Fibroblast of lung (primary cell): ENCODE measurements around the gene FGD2. TPM values are rescaled to one million over a fixed set of nuclear protein-coding genes. Genes with fewer than 3 reads are reported as not detected.

Source experiments
- DNase-seq, 2 donors: peaks; one replicate each; pipeline versions ENCODE4 v3.0.0 to v3.0.0-alpha.2; 2010; ENCODE audit warnings: low read depth in 2 of 2
- H2AFZ ChIP-seq: 2 replicates; pipeline ENCODE4 v1.5.1; 2012; ENCODE audit warnings: low read length, control low read depth, inconsistent platforms
- H3K27ac ChIP-seq: 2 replicates; pipeline ENCODE4 v1.5.1; 2011; ENCODE audit warnings: low read length, control low read depth; ENCODE audit not compliant: insufficient read depth
- H3K27me3 ChIP-seq: 2 replicates; pipeline ENCODE4 v1.5.1; 2011; ENCODE audit warnings: mild to moderate bottlenecking, low read length; ENCODE audit not compliant: control insufficient read depth, insufficient read depth
- H3K36me3 ChIP-seq: 2 replicates; pipeline ENCODE4 v1.5.1; 2011; ENCODE audit warnings: low read length; ENCODE audit not compliant: control insufficient read depth, insufficient read depth
- H3K4me1 ChIP-seq: 2 replicates; pipeline ENCODE4 v1.5.1; 2011; ENCODE audit warnings: low read length; ENCODE audit not compliant: control insufficient read depth, insufficient read depth; ENCODE audit errors: extremely low read depth
- H3K4me2 ChIP-seq: 2 replicates; pipeline ENCODE4 v1.5.1; 2011; ENCODE audit warnings: low read length, control low read depth; ENCODE audit not compliant: insufficient read depth; ENCODE audit errors: extremely low read depth
- H3K4me3 ChIP-seq, 4 experiments: fragments of 200-600 bp in 1 of 4; sonication (generic) in 1 of 4; replicated peaks in 1 of 4; 2 replicates each; pipeline ENCODE4 v1.5.1; 2011 to 2016; ENCODE audit warnings: low read length in 4 of 4, low read depth in 3 of 4, mild to moderate bottlenecking in 3 of 4, control low read depth in 2 of 4, inconsistent platforms in 1 of 4, mixed read lengths in 1 of 4; ENCODE audit not compliant: insufficient read depth in 1 of 4; ENCODE audit errors: control extremely low read depth in 1 of 4
- H3K79me2 ChIP-seq: 2 replicates; pipeline ENCODE4 v1.5.1; 2012; ENCODE audit warnings: mild to moderate bottlenecking, low read length, inconsistent platforms; ENCODE audit not compliant: control insufficient read depth, insufficient read depth
- H3K9ac ChIP-seq: 2 replicates; pipeline ENCODE4 v1.5.1; 2011; ENCODE audit warnings: mild to moderate bottlenecking, low read length, control low read depth; ENCODE audit not compliant: insufficient read depth
- H3K9me3 ChIP-seq: 2 replicates; pipeline ENCODE4 v1.5.1; 2012; ENCODE audit warnings: low read depth, low read length; ENCODE audit not compliant: control insufficient read depth, insufficient read depth
- H4K20me1 ChIP-seq: 2 replicates; pipeline ENCODE4 v1.5.1; 2011; ENCODE audit warnings: low read length; ENCODE audit not compliant: control insufficient read depth, insufficient read depth; ENCODE audit errors: extremely low read depth
- EZH2 ChIP-seq: IDR thresholded peaks from 2 replicates; pipeline ENCODE4 v1.5.1; 2012; ENCODE audit warnings: low read length, control low read depth, mild to moderate bottlenecking; ENCODE audit errors: missing control alignments
- polyA plus RNA-seq, 2 donors: library from polyadenylated mRNA; depleted of rRNA in 1 of 2; stranded (reverse) in 1 of 2; unstranded in 1 of 2; fragments of >200 nt; gene quantifications; 2 replicates each; pipeline ENCODE4 v1.2.1, GENCODE V29; 2011 to 2012; ENCODE audit warnings: missing spikeins in 1 of 2
- total RNA-seq: library from RNA; depleted of rRNA; stranded (reverse); fragments of >200 nt; gene quantifications from 2 replicates; pipeline ENCODE4 v1.2.1, GENCODE V29; 2014
- TF ChIP-seq, protein P1 (sequence below), 2 donors: IDR thresholded peaks in 1 of 2; conservative IDR thresholded peaks in 1 of 2; 1 replicate in 1 of 2; 2 replicates in 1 of 2; pipeline ENCODE4 v1.5.1; 2011 to 2012; ENCODE audit warnings: low read length in 2 of 2, control low read depth in 1 of 2, inconsistent platforms in 1 of 2, low read depth in 1 of 2, mild to moderate bottlenecking in 1 of 2

The FGD2 gene
- total and polyA plus RNA-seq, 2 donors (not counting 1 experiment from before 2014, with no cell fraction given), result not detected

DNA sequence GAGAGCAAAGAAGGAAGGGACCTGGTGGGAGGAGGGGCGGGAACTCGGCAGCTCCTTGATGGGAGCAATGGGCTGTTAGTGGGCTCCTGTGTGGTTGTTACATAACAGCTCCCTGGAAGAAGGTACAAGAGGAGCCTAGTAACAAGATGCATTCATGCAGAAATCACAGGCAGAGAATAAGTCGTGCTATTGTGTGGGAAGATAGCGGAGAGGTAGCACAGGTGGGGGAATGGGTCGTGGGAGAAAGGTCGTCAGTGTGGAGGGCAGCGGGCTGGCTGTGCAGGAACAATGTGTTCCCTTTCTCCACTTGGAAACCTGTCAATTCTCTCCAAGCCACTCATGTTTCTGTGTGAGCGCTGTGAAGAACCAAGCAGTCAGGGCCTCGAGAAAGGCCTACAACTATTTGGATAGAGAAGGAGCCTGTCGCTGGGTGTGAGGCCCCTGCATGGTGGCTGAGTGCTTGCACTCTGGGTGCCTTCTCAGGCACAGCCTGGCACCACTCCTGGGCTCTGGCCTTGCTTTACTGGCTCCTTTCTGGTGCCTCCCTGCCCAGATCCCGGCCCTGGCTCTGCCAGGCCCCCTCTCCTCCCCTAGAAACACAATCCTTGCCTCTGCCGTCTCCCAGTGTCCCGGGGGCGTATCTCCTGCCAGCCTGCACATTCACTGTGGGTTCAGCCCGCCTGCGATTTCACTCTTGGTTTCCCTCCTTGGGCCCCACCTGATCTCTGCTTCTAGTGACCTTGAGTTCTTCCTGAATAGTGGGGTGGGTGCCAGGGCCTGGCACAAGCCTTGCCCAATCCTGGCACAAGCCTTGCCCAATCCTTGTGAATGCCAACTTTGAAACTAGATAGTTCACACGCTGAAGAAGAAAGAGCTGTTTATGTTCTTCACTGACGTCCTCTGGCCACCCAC is 7.4 kb upstream of the FGD2 start:
- Histone ChIP-seq H3K9me3 (no peaks in the 10 kb centered on the region), H3K4me2 (no peak overlapping the region), H3K27ac (no peak overlapping the region), H3K9ac (no peak overlapping the region), H3K27me3 (peaks cover 15% of the 10 kb centered on the region), H2AFZ (no peak overlapping the region), H3K4me1 (no peaks in the 10 kb centered on the region), H3K4me3 (no peak overlapping the region), H4K20me1 (no peaks in the 10 kb centered on the region), H3K36me3 (no peaks in the 10 kb centered on the region), H3K79me2 (no peaks in the 10 kb centered on the region)
- no peak for DNase-seq
- no peak for TF ChIP-seq EZH2
- TF ChIP-seq, protein P1, sequence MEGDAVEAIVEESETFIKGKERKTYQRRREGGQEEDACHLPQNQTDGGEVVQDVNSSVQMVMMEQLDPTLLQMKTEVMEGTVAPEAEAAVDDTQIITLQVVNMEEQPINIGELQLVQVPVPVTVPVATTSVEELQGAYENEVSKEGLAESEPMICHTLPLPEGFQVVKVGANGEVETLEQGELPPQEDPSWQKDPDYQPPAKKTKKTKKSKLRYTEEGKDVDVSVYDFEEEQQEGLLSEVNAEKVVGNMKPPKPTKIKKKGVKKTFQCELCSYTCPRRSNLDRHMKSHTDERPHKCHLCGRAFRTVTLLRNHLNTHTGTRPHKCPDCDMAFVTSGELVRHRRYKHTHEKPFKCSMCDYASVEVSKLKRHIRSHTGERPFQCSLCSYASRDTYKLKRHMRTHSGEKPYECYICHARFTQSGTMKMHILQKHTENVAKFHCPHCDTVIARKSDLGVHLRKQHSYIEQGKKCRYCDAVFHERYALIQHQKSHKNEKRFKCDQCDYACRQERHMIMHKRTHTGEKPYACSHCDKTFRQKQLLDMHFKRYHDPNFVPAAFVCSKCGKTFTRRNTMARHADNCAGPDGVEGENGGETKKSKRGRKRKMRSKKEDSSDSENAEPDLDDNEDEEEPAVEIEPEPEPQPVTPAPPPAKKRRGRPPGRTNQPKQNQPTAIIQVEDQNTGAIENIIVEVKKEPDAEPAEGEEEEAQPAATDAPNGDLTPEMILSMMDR (conservative IDR thresholded peaks at IDR 0.05 in 1 of 2, IDR thresholded peaks at IDR 0.05 in 1 of 2; ENCODE audit: low read depth in 1 of 2, low read length in 2 of 2), result no peak

DNA sequence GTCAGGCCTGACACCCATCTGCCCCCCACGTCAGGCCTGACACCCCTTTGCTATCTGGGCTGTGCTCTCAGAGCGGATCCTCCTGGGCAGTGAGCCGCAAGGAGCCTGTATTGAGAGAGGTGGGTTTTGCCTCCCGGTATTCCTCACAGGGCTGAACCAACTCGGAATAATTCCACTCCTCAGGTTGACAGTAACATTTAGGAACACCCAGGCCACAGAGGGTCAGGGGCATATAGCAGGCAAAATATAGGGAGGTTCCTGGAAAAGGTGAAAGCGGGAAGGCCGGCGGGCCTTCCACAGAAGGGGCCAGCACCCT is 6.8 kb upstream of the FGD2 start:
- Histone ChIP-seq H3K9me3 (no peaks in the 10 kb centered on the region), H3K4me1 (no peaks in the 10 kb centered on the region), H2AFZ (no peak overlapping the region), H3K36me3 (no peaks in the 10 kb centered on the region), H3K9ac (no peak overlapping the region), H4K20me1 (no peaks in the 10 kb centered on the region), H3K79me2 (no peaks in the 10 kb centered on the region), H3K4me3 (no peak overlapping the region), H3K27me3 (peaks cover 15% of the 10 kb centered on the region), H3K27ac (no peak overlapping the region), H3K4me2 (no peak overlapping the region)
- no peak for DNase-seq
- TF ChIP-seq EZH2, result no peak
- TF ChIP-seq, protein P1 (conservative IDR thresholded peaks at IDR 0.05 in 1 of 2, IDR thresholded peaks at IDR 0.05 in 1 of 2; ENCODE audit: low read depth in 1 of 2, low read length in 2 of 2), result no peak

DNA sequence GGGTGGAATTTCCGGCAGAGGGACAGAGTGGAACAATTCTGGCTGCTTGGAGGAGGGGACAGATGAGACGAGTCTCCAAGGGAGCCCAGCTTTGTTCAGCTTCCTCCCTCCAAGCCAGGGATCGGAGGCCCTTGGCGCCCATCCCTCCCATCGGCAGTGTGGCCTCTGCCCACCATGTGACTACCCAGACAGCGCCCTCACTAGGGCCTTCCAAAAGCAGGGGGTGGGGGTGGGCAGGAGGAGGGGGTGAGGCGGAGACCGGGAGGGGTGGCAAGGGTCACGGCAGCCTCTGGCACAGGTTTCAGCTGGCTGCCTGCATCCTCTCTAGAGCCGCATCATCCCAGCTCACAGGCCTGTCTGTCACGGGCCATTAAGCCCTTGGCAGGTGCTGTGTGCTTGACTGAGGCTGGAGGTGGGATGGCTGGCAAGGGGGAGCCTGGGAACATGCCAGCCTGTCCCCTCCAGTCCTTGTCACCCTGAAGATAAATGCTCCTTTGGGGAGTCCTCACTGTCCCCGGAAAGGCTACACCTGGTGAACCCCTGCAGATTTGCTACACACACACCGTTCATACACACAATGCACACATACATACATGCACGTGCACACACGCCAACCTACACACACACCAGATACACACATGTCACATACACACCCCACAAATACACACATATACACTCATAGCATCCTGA is 6.2 kb upstream of the FGD2 start:
- no peaks in the 10 kb centered on the region for H3K4me1 ChIP-seq
- DNase-seq, result no peak
- no peak for TF ChIP-seq EZH2
- TF ChIP-seq, protein P1 (conservative IDR thresholded peaks at IDR 0.05 in 1 of 2, IDR thresholded peaks at IDR 0.05 in 1 of 2; ENCODE audit: low read depth in 1 of 2, low read length in 2 of 2), result no peak

More for the DNA sequence above, 6.2 kb upstream of the FGD2 start:
- Histone ChIP-seq H3K9ac (no peak overlapping the region), H3K27ac (no peak overlapping the region), H4K20me1 (no peaks in the 10 kb centered on the region), H3K4me3 (no peak overlapping the region), H3K27me3 (peaks cover 15% of the 10 kb centered on the region), H3K9me3 (no peaks in the 10 kb centered on the region), H3K79me2 (no peaks in the 10 kb centered on the region), H3K36me3 (no peaks in the 10 kb centered on the region), H2AFZ (no peak overlapping the region), H3K4me2 (no peak overlapping the region)
